ENCODE measurements around the gene ATP6AP1.
A peak's percentile ranks its signal among the peaks of the same experiment; 100 is the strongest.

ATP6AP1 gene, protein sequence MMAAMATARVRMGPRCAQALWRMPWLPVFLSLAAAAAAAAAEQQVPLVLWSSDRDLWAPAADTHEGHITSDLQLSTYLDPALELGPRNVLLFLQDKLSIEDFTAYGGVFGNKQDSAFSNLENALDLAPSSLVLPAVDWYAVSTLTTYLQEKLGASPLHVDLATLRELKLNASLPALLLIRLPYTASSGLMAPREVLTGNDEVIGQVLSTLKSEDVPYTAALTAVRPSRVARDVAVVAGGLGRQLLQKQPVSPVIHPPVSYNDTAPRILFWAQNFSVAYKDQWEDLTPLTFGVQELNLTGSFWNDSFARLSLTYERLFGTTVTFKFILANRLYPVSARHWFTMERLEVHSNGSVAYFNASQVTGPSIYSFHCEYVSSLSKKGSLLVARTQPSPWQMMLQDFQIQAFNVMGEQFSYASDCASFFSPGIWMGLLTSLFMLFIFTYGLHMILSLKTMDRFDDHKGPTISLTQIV

GRCh38 chrX:154428176-154429171 lies at the start of gene ATP6AP1:
Gene ATP6AP1 (plus strand): TSS chrX:154428677. CDS start chrX:154428693, 16 bp downstream.
- Histone ChIP-seq H3K4me3 (ENCODE audit: low read length, poor library complexity, severe bottlenecking) (peak within 1 kb of the TSS; percentile 91), H3K79me2 (ENCODE audit: insufficient read depth, low read length) (peaks cover 43% of the 10 kb centered on the region), H3K36me3 (ENCODE audit: insufficient read depth, low read length) (no peaks in the 10 kb centered on the region), H3F3A (ENCODE audit: low read depth) (no peaks in the 10 kb centered on the region), H3K4me2 (ENCODE audit: low read depth, low read length, poor library complexity, severe bottlenecking) (peak within 1 kb of the TSS; percentile 92), H3K4me1 (ENCODE audit: insufficient read depth, low read length, poor library complexity, severe bottlenecking) (peaks cover 18% of the 10 kb centered on the region), H3K9me2 (replicated peaks; ENCODE audit: low read depth, low read length) (no peaks in the 10 kb centered on the region), H3K27me3 (ENCODE audit: insufficient read depth, low read length, poor library complexity, severe bottlenecking) (no peaks in the 10 kb centered on the region), H3K9me3 (ENCODE audit: insufficient read depth, low read depth, low read length) (no peaks in the 10 kb centered on the region), H3K9ac (ENCODE audit: low read depth, low read length, poor library complexity, severe bottlenecking) (peak within 1 kb of the TSS; percentile 81), H2AFZ (ENCODE audit: low read length) (no peak within 1 kb of the TSS), H4K20me1 (ENCODE audit: insufficient read depth, low read length, poor library complexity, severe bottlenecking) (no peaks in the 10 kb centered on the region)
- no peak for TF ChIP-seq EZH2phosphoT487 (IDR thresholded peaks at IDR 0.05; ENCODE audit: borderline replicate concordance)
- TF ChIP-seq, protein P1, sequence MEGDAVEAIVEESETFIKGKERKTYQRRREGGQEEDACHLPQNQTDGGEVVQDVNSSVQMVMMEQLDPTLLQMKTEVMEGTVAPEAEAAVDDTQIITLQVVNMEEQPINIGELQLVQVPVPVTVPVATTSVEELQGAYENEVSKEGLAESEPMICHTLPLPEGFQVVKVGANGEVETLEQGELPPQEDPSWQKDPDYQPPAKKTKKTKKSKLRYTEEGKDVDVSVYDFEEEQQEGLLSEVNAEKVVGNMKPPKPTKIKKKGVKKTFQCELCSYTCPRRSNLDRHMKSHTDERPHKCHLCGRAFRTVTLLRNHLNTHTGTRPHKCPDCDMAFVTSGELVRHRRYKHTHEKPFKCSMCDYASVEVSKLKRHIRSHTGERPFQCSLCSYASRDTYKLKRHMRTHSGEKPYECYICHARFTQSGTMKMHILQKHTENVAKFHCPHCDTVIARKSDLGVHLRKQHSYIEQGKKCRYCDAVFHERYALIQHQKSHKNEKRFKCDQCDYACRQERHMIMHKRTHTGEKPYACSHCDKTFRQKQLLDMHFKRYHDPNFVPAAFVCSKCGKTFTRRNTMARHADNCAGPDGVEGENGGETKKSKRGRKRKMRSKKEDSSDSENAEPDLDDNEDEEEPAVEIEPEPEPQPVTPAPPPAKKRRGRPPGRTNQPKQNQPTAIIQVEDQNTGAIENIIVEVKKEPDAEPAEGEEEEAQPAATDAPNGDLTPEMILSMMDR (conservative IDR thresholded peaks at IDR 0.05; ENCODE audit: low read length): peak; percentile 26; the same call in 1 of the 2 replicates

- peaks cover 4% of the 10 kb centered on the region for H4K20me1 ChIP-seq (ENCODE audit: insufficient read depth, low read length, poor library complexity, severe bottlenecking)
- no peaks in the 10 kb centered on the region for H3K9me3 ChIP-seq (ENCODE audit: insufficient read depth, low read depth, low read length)
- H3K4me3 ChIP-seq (ENCODE audit: low read length, poor library complexity, severe bottlenecking): peak within 1 kb of the TSS; percentile 86
- no peaks in the 10 kb centered on the region for H3K27me3 ChIP-seq (ENCODE audit: insufficient read depth, low read length, poor library complexity, severe bottlenecking)
- 0 out of 2 replicates have a peak within 1 kb of the TSS, but pooled peaks have one; percentile 43 for H2AFZ ChIP-seq (ENCODE audit: low read length)
- H3F3A ChIP-seq (ENCODE audit: low read depth): no peaks in the 10 kb centered on the region
- H3K36me3 ChIP-seq (ENCODE audit: insufficient read depth, low read length): no peaks in the 10 kb centered on the region
- no peaks in the 10 kb centered on the region for H3K9me2 ChIP-seq (replicated peaks; ENCODE audit: low read depth, low read length)
- H3K9ac ChIP-seq (ENCODE audit: low read depth, low read length, poor library complexity, severe bottlenecking): peak within 1 kb of the TSS; percentile 98
- TF ChIP-seq, protein P1 (conservative IDR thresholded peaks at IDR 0.05; ENCODE audit: low read length): no peak
- no peak for TF ChIP-seq EZH2phosphoT487 (IDR thresholded peaks at IDR 0.05; ENCODE audit: borderline replicate concordance)
- H3K79me2 ChIP-seq (ENCODE audit: insufficient read depth, low read length): peaks cover 18% of the 10 kb centered on the region; the same call in 1 of the 2 replicates
- H3K4me2 ChIP-seq (ENCODE audit: low read depth, low read length, poor library complexity, severe bottlenecking): peak within 1 kb of the TSS; percentile 85
- H3K4me1 ChIP-seq (ENCODE audit: insufficient read depth, low read length, poor library complexity, severe bottlenecking): peaks cover 6% of the 10 kb centered on the region
Observed at GRCh38 chrX:154378799-154379568, 49.5 kb upstream of the ATP6AP1 start, which contains the start of gene EMD. Gene EMD (plus strand): TSS chrX:154379295. CDS start chrX:154379485, 190 bp downstream.

DNA sequence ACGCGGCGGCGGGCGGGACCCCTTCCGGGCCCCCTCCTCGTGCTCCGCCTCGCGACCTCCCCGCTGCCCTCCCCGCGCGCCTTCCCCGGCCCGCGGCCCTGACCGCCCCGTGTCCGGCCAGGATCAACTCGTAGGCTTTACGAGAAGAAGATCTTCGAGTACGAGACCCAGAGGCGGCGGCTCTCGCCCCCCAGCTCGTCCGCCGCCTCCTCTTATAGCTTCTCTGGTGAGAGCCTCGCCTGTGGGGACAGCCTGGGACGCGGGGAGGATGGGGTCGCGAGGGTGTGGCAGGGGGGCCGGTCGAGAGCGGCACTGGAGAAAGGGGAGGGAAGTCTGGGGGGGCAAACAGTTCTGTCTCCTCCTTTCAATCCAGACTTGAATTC lies 48.9 kb upstream of the ATP6AP1 start:
- Histone ChIP-seq H3K4me3 (ENCODE audit: low read length, poor library complexity, severe bottlenecking) (peak overlapping the region; percentile 86), H3K9ac (ENCODE audit: low read depth, low read length, poor library complexity, severe bottlenecking) (peak overlapping the region; percentile 98), H3K36me3 (ENCODE audit: insufficient read depth, low read length) (no peaks in the 10 kb centered on the region), H3K27me3 (ENCODE audit: insufficient read depth, low read length, poor library complexity, severe bottlenecking) (no peaks in the 10 kb centered on the region), H3K4me1 (ENCODE audit: insufficient read depth, low read length, poor library complexity, severe bottlenecking) (peaks cover 6% of the 10 kb centered on the region), H2AFZ (ENCODE audit: low read length) (0 out of 2 replicates have a peak overlapping the region, but pooled peaks have one; percentile 33), H3F3A (ENCODE audit: low read depth) (no peaks in the 10 kb centered on the region), H3K4me2 (ENCODE audit: low read depth, low read length, poor library complexity, severe bottlenecking) (peak overlapping the region; percentile 85), H3K9me3 (ENCODE audit: insufficient read depth, low read depth, low read length) (no peaks in the 10 kb centered on the region), H4K20me1 (ENCODE audit: insufficient read depth, low read length, poor library complexity, severe bottlenecking) (peaks cover 4% of the 10 kb centered on the region), H3K79me2 (ENCODE audit: insufficient read depth, low read length) (peaks cover 18% of the 10 kb centered on the region; the same call in 1 of the 2 replicates), H3K9me2 (replicated peaks; ENCODE audit: low read depth, low read length) (no peaks in the 10 kb centered on the region)
- TF ChIP-seq EZH2phosphoT487 (IDR thresholded peaks at IDR 0.05; ENCODE audit: borderline replicate concordance): no peak
- TF ChIP-seq, protein P1 (conservative IDR thresholded peaks at IDR 0.05; ENCODE audit: low read length): no peak

All from Loucy (cell line).